Measurements from ENCODE around the gene GPA33.

The GPA33 gene

DNA sequence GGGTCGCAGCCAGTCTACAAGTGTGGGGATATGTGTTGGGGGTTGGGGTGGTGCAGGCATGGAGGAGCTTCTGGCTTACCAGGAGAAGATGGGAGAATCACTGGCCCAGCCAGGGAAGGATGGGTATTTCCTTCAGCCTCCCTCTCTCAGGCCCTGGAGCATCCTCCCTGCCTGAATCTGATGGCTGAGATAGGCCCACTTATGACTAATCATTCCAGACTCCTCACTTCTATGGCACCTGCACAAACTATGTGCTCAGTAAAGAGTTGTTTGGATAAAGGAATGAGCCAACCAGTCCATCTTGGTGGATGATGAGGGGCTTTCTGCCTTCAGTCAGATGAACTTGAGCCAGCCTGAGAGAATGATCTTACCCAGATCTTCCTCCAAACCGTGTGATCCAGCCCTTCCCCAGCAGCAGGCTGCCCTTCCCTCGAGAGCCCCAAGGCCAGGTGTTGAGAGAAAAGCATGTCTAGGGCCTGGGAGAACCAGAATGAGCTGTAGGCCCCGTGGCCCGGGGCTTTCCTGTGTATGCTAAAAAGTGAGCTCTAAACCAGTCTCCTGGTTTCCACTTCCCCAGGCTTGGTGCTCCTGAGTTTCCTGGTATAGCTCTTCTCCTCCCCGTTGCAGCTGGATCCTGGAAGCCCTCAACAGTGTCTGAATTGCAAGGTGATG lies 1.3 kb downstream of the GPA33 start:
- Histone ChIP-seq H3K27me3 (ENCODE audit: low read depth, low read length) (no peaks in the 10 kb centered on the region), H3K4me2 (ENCODE audit: low read length) (no peak overlapping the region), H3K9ac (ENCODE audit: low read length) (no peak overlapping the region), H3K27ac (ENCODE audit: low read length) (no peak overlapping the region), H3K4me3 (ENCODE audit: low read length) (no peak overlapping the region), H4K20me1 (ENCODE audit: insufficient read depth, low read length) (no peaks in the 10 kb centered on the region), H2AFZ (ENCODE audit: low read depth, low read length) (no peak overlapping the region; the same call in 1 of the 2 replicates), H3K9me3 (ENCODE audit: insufficient read depth, low read length) (no peaks in the 10 kb centered on the region), H3K36me3 (replicated peaks; ENCODE audit: low read depth, low read length) (no peaks in the 10 kb centered on the region), H3K79me2 (ENCODE audit: low read length) (no peaks in the 10 kb centered on the region), H3K4me1 (ENCODE audit: low read length) (peaks cover 10% of the 10 kb centered on the region)
- no peak for TF ChIP-seq EZH2phosphoT487 (IDR thresholded peaks at IDR 0.05; ENCODE audit: low read depth)
- TF ChIP-seq, protein P1, sequence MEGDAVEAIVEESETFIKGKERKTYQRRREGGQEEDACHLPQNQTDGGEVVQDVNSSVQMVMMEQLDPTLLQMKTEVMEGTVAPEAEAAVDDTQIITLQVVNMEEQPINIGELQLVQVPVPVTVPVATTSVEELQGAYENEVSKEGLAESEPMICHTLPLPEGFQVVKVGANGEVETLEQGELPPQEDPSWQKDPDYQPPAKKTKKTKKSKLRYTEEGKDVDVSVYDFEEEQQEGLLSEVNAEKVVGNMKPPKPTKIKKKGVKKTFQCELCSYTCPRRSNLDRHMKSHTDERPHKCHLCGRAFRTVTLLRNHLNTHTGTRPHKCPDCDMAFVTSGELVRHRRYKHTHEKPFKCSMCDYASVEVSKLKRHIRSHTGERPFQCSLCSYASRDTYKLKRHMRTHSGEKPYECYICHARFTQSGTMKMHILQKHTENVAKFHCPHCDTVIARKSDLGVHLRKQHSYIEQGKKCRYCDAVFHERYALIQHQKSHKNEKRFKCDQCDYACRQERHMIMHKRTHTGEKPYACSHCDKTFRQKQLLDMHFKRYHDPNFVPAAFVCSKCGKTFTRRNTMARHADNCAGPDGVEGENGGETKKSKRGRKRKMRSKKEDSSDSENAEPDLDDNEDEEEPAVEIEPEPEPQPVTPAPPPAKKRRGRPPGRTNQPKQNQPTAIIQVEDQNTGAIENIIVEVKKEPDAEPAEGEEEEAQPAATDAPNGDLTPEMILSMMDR (IDR thresholded peaks at IDR 0.05; ENCODE audit: low read depth, low read length), result no peak

DNA sequence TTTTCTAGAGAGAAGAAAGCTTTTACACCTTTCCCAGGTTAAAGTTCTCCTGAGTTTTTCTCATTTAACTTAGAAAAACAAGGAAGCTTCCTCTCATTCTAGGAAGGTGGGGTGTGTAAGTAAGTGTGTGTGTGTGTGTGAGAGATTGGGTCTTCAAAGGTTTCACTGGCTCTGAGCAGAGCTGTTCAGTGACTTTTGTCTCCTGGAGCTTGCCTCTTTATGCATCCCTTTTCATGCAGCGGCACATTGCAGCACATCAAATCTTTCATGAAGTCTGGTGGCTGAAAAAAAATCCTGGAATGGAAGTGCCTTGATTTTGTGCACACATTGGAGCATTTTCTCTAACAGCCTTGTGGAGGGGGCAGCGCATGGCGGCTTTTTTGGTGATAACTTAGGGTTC lies 3.4 kb downstream of the GPA33 start:
- Histone ChIP-seq H3K9ac (ENCODE audit: low read length) (no peak overlapping the region), H3K36me3 (replicated peaks; ENCODE audit: low read depth, low read length) (no peaks in the 10 kb centered on the region), H3K27ac (ENCODE audit: low read length) (no peak overlapping the region), H3K4me1 (ENCODE audit: low read length) (peaks cover 10% of the 10 kb centered on the region), H3K4me2 (ENCODE audit: low read length) (no peak overlapping the region), H3K9me3 (ENCODE audit: insufficient read depth, low read length) (no peaks in the 10 kb centered on the region), H2AFZ (ENCODE audit: low read depth, low read length) (no peak overlapping the region), H4K20me1 (ENCODE audit: insufficient read depth, low read length) (no peaks in the 10 kb centered on the region), H3K79me2 (ENCODE audit: low read length) (no peaks in the 10 kb centered on the region), H3K27me3 (ENCODE audit: low read depth, low read length) (peaks cover 14% of the 10 kb centered on the region), H3K4me3 (ENCODE audit: low read length) (no peak overlapping the region)
- TF ChIP-seq, protein P1 (IDR thresholded peaks at IDR 0.05; ENCODE audit: low read depth, low read length), result no peak
- no peak for TF ChIP-seq EZH2phosphoT487 (IDR thresholded peaks at IDR 0.05; ENCODE audit: low read depth)

DNA sequence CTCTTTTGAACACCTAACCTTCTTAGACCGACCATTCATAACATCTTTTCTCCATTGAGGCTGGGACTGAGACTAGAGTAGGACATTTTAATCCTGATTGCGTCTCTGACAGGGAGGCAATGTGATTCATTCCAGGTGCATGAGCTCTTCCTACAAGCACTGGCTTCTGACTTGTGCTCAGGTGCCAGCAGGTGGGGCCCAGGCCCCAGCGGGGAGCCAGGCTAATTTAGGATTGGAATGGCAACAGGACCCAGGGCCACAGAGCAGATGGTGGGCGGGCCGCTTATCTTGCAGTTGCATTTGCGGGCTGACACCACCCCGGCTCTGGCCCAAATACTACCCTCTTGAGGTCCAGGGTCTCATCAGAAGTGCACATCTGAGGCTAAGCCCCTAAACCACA lies 4.1 kb downstream of the GPA33 start:
- peaks cover 21% of the 10 kb centered on the region for H3K27me3 ChIP-seq (ENCODE audit: low read depth, low read length)
- no peak overlapping the region for H2AFZ ChIP-seq (ENCODE audit: low read depth, low read length)

DNA sequence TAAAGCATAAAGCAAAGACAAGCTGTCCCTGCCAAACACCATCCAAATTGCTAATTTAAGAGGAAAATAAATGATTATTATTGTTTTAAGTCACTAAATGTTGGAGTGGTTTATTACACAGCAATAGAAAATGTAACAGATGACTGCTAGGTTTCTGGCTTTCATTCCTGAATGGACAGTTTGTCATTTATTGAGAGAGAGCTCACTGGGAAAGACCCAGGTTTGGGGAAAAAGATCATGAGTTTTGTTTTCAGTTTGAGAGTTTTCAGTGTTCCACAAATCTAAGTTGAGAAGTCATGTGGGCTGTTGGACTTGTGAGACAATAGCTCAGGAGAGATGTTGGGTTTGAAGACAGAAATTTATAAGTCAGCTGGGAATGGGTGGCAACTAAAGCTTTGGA lies 5.4 kb downstream of the GPA33 start:
- Histone ChIP-seq H3K4me2 (ENCODE audit: low read length) (no peak overlapping the region), H3K9ac (ENCODE audit: low read length) (no peak overlapping the region), H3K4me1 (ENCODE audit: low read length) (no peaks in the 10 kb centered on the region), H4K20me1 (ENCODE audit: insufficient read depth, low read length) (no peaks in the 10 kb centered on the region), H2AFZ (ENCODE audit: low read depth, low read length) (no peak overlapping the region), H3K9me3 (ENCODE audit: insufficient read depth, low read length) (no peaks in the 10 kb centered on the region), H3K4me3 (ENCODE audit: low read length) (no peak overlapping the region), H3K36me3 (replicated peaks; ENCODE audit: low read depth, low read length) (no peaks in the 10 kb centered on the region), H3K79me2 (ENCODE audit: low read length) (no peaks in the 10 kb centered on the region), H3K27me3 (ENCODE audit: low read depth, low read length) (peaks cover 34% of the 10 kb centered on the region), H3K27ac (ENCODE audit: low read length) (no peak overlapping the region)
- no peak for TF ChIP-seq EZH2phosphoT487 (IDR thresholded peaks at IDR 0.05; ENCODE audit: low read depth)
- TF ChIP-seq, protein P1 (IDR thresholded peaks at IDR 0.05; ENCODE audit: low read depth, low read length), result no peak

More for the DNA sequence above, 4.1 kb downstream of the GPA33 start:
- Histone ChIP-seq H3K79me2 (ENCODE audit: low read length) (no peaks in the 10 kb centered on the region), H3K36me3 (replicated peaks; ENCODE audit: low read depth, low read length) (no peaks in the 10 kb centered on the region), H3K27ac (ENCODE audit: low read length) (no peak overlapping the region), H3K4me1 (ENCODE audit: low read length) (peaks cover 9% of the 10 kb centered on the region), H3K9me3 (ENCODE audit: insufficient read depth, low read length) (no peaks in the 10 kb centered on the region), H3K4me2 (ENCODE audit: low read length) (no peak overlapping the region), H4K20me1 (ENCODE audit: insufficient read depth, low read length) (no peaks in the 10 kb centered on the region), H3K9ac (ENCODE audit: low read length) (no peak overlapping the region), H3K4me3 (ENCODE audit: low read length) (no peak overlapping the region)
- TF ChIP-seq EZH2phosphoT487 (IDR thresholded peaks at IDR 0.05; ENCODE audit: low read depth), result no peak
- TF ChIP-seq, protein P1 (IDR thresholded peaks at IDR 0.05; ENCODE audit: low read depth, low read length), result no peak

All from OCI-LY3 (cell line).